ENCODE measurements around the gene WDR88.

Gene WDR88

GRCh38 chr19:33204136-33204973 lies 72.4 kb downstream of the WDR88 start:
- Histone ChIP-seq H3K9me3 (ENCODE audit: insufficient read depth, low read length) (no peaks in the 10 kb centered on the region), H3K9ac (ENCODE audit: low read length) (no peak overlapping the region), H3K4me2 (ENCODE audit: low read length) (no peak overlapping the region), H4K20me1 (ENCODE audit: insufficient read depth, low read length) (no peaks in the 10 kb centered on the region), H3K36me3 (replicated peaks; ENCODE audit: low read depth, low read length) (no peaks in the 10 kb centered on the region), H3K79me2 (ENCODE audit: low read length) (no peaks in the 10 kb centered on the region), H3K4me1 (ENCODE audit: low read length) (no peaks in the 10 kb centered on the region), H3K27me3 (ENCODE audit: low read depth, low read length) (peaks cover 4% of the 10 kb centered on the region; the same call in 1 of the 2 replicates), H3K27ac (ENCODE audit: low read length) (no peak overlapping the region), H2AFZ (ENCODE audit: low read depth, low read length) (no peak overlapping the region), H3K4me3 (ENCODE audit: low read length) (no peak overlapping the region)
- TF ChIP-seq EZH2phosphoT487 (IDR thresholded peaks at IDR 0.05; ENCODE audit: low read depth) (no peak), CTCF (IDR thresholded peaks at IDR 0.05; ENCODE audit: low read depth, low read length) (no peak)

DNA sequence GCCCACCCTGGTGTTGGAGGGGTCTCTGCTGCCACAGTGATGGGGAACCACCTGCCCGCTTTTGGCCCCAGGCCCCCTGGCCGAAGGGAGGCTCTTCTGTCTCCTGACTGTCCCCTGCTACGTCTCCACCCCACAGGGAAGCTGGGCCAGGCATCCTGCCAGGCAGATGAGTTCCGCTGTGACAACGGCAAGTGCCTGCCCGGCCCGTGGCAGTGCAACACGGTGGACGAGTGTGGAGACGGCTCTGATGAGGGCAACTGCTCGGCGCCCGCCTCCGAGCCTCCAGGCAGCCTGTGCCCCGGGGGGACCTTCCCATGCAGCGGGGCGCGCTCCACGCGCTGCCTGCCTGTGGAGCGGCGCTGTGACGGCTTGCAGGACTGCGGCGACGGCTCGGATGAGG lies 73.2 kb downstream of the WDR88 start:
- Histone ChIP-seq H3K9ac (ENCODE audit: low read length) (no peak overlapping the region), H3K27me3 (ENCODE audit: low read depth, low read length) (peaks cover 4% of the 10 kb centered on the region; the same call in 1 of the 2 replicates), H3K4me3 (ENCODE audit: low read length) (no peak overlapping the region), H3K4me1 (ENCODE audit: low read length) (no peaks in the 10 kb centered on the region), H3K4me2 (ENCODE audit: low read length) (no peak overlapping the region), H4K20me1 (ENCODE audit: insufficient read depth, low read length) (no peaks in the 10 kb centered on the region), H2AFZ (ENCODE audit: low read depth, low read length) (no peak overlapping the region), H3K79me2 (ENCODE audit: low read length) (no peaks in the 10 kb centered on the region), H3K9me3 (ENCODE audit: insufficient read depth, low read length) (no peaks in the 10 kb centered on the region), H3K36me3 (replicated peaks; ENCODE audit: low read depth, low read length) (no peaks in the 10 kb centered on the region), H3K27ac (ENCODE audit: low read length) (no peak overlapping the region)
- no peak for TF ChIP-seq EZH2phosphoT487 (IDR thresholded peaks at IDR 0.05; ENCODE audit: low read depth)
- no peak for TF ChIP-seq CTCF (IDR thresholded peaks at IDR 0.05; ENCODE audit: low read depth, low read length)

- peaks cover under 1% of the 10 kb centered on the region; the same call in 1 of the 2 replicates for H3K27me3 ChIP-seq (ENCODE audit: low read depth, low read length)
- H3K79me2 ChIP-seq (ENCODE audit: low read length): no peaks in the 10 kb centered on the region
- H4K20me1 ChIP-seq (ENCODE audit: insufficient read depth, low read length): no peaks in the 10 kb centered on the region
- no peak overlapping the region for H3K4me3 ChIP-seq (ENCODE audit: low read length)
- TF ChIP-seq EZH2phosphoT487 (IDR thresholded peaks at IDR 0.05; ENCODE audit: low read depth) (no peak), CTCF (IDR thresholded peaks at IDR 0.05; ENCODE audit: low read depth, low read length) (no peak)
- H3K27ac ChIP-seq (ENCODE audit: low read length): no peak overlapping the region
- no peaks in the 10 kb centered on the region for H3K36me3 ChIP-seq (replicated peaks; ENCODE audit: low read depth, low read length)
- H2AFZ ChIP-seq (ENCODE audit: low read depth, low read length): no peak overlapping the region
- no peaks in the 10 kb centered on the region for H3K4me1 ChIP-seq (ENCODE audit: low read length)
- no peak overlapping the region for H3K4me2 ChIP-seq (ENCODE audit: low read length)
- no peaks in the 10 kb centered on the region for H3K9me3 ChIP-seq (ENCODE audit: insufficient read depth, low read length)
- H3K9ac ChIP-seq (ENCODE audit: low read length): no peak overlapping the region
Measured at GRCh38 chr19:33205531-33206260, 73.8 kb downstream of the WDR88 start.
